HepG2 (cell line): ENCODE measurements around the gene STARD13. TPM values are rescaled to one million over a fixed set of nuclear protein-coding genes. Genes with fewer than 3 reads are reported as not detected.

Experiments
- CHCHD3 ChIP-seq: sonication (generic); formaldehyde crosslinking; IDR thresholded peaks from 2 replicates; pipeline ENCODE4 v1.8.0; 2022; ENCODE audit warnings: mild to moderate bottlenecking, missing genetic modification reagents, moderate library complexity
- HDAC6 ChIP-seq: fragments of 200-600 bp; sonication (generic); IDR thresholded peaks from 2 replicates; pipeline ENCODE4 v1.7.0; 2017; ENCODE audit warnings: mild to moderate bottlenecking, antibody characterized with exemption, low read length, low read depth
- MAZ ChIP-seq, 2 experiments: sonication (generic) in 1 of 2; formaldehyde crosslinking in 1 of 2; IDR thresholded peaks; 2 replicates each; pipeline versions ENCODE4 v1.5.0 to v1.6.1; 2012 to 2020; ENCODE audit warnings: low read depth in 2 of 2, mild to moderate bottlenecking in 2 of 2, borderline replicate concordance in 1 of 2, improper control_type of control experiment in 1 of 2, low read length in 1 of 2, missing genetic modification reagents in 1 of 2, moderate library complexity in 1 of 2
- NFKBIZ ChIP-seq: IDR thresholded peaks from 2 replicates; pipeline ENCODE4 v1.6.1; 2018; ENCODE audit warnings: missing genetic modification reagents, missing compliant biosample characterization
- TEAD2 ChIP-seq: sonication (generic); formaldehyde crosslinking; IDR thresholded peaks from 2 replicates; pipeline ENCODE4 v1.9.0; 2021; ENCODE audit warnings: missing genetic modification reagents
- THAP11 ChIP-seq: IDR thresholded peaks from 2 replicates; pipeline ENCODE4 v1.6.1; 2016; ENCODE audit warnings: missing biosample characterization, missing genetic modification reagents
- THRA ChIP-seq: sonication (generic); formaldehyde crosslinking; IDR thresholded peaks from 2 replicates; pipeline ENCODE4 v1.4.0; 2020; ENCODE audit warnings: missing genetic modification reagents, borderline replicate concordance
- ZBTB2 ChIP-seq: sonication (generic); formaldehyde crosslinking; IDR thresholded peaks from 2 replicates; pipeline ENCODE4 v1.8.0; 2022; ENCODE audit warnings: low read depth, missing genetic modification reagents
- ZNF430 ChIP-seq: sonication (generic); formaldehyde crosslinking; IDR thresholded peaks from 2 replicates; pipeline ENCODE4 v1.9.0; 2021; ENCODE audit warnings: mild to moderate bottlenecking, missing genetic modification reagents
- ZNF569 ChIP-seq: sonication (generic); formaldehyde crosslinking; IDR thresholded peaks from 2 replicates; pipeline ENCODE4 v1.5.0; 2020; ENCODE audit warnings: mild to moderate bottlenecking, missing genetic modification reagents, moderate library complexity, borderline replicate concordance
- ZNF891 ChIP-seq: sonication (generic); formaldehyde crosslinking; IDR thresholded peaks from 2 replicates; pipeline ENCODE4 v1.5.0; 2020; ENCODE audit warnings: mild to moderate bottlenecking, missing genetic modification reagents
- polyA plus RNA-seq, 8 experiments: library from polyadenylated mRNA; depleted of rRNA in 3 of 8; stranded (reverse) in 7 of 8; unstranded in 1 of 8; fragments of >200 nt; fragmentation: Illumina TruSeq in 4 of 8; extraction: Trizol in 4 of 8; gene quantifications; 2 replicates each; pipeline versions ENCODE4 v1.2.1 to v1.2.3, GENCODE V29; 2011 to 2016; ENCODE audit warnings: low read depth in 4 of 8, missing spikeins in 1 of 8, mixed read lengths in 1 of 8; ENCODE audit not compliant: insufficient read depth in 1 of 8
- total RNA-seq, 5 experiments: library from RNA; depleted of rRNA; stranded (reverse); fragments of >200 nt; fragmentation: Illumina TruSeq; extraction: Trizol; gene quantifications; 2 replicates each; pipeline ENCODE4 v1.2.3, GENCODE V29; 2016; ENCODE audit warnings: low read depth in 1 of 5
- TF ChIP-seq, protein P1 (sequence below): sonication (generic); formaldehyde crosslinking; IDR thresholded peaks from 2 replicates; pipeline ENCODE4 v1.5.0; 2020; ENCODE audit warnings: mild to moderate bottlenecking, missing genetic modification reagents, borderline replicate concordance
- TF ChIP-seq, protein P2 (sequence below): sonication (generic); formaldehyde crosslinking; IDR thresholded peaks from 2 replicates; pipeline ENCODE4 v1.5.0; 2020; ENCODE audit warnings: missing genetic modification reagents
- TF ChIP-seq, protein P3 (sequence below): IDR thresholded peaks from 2 replicates; pipeline ENCODE4 v1.6.1; 2012; ENCODE audit warnings: low read depth, low read length, improper control_type of control experiment

Gene STARD13
- total and polyA plus RNA-seq, 2 of the 13 experiments (the other 11 are each of a cell fraction or from before 2014, with no cell fraction given) = 12.8 to 14.3 TPM

GRCh38 chr13:33285420-33286124 lies at the start of gene STARD13 (continued):
- no peak for TF ChIP-seq MAZ (IDR thresholded peaks at IDR 0.05; ENCODE audit: borderline replicate concordance, low read depth, low read length)
- TF ChIP-seq MAZ (CRISPR knock-in tag; IDR thresholded peaks at IDR 0.05; ENCODE audit: low read depth) = no peak
- TF ChIP-seq HDAC6 = no peak
- no peak for TF ChIP-seq ZNF891 (CRISPR knock-in tag)
- 0 out of 2 replicates have a peak, but pooled peaks have one; percentile 31 for TF ChIP-seq THRA
- TF ChIP-seq, protein P1, sequence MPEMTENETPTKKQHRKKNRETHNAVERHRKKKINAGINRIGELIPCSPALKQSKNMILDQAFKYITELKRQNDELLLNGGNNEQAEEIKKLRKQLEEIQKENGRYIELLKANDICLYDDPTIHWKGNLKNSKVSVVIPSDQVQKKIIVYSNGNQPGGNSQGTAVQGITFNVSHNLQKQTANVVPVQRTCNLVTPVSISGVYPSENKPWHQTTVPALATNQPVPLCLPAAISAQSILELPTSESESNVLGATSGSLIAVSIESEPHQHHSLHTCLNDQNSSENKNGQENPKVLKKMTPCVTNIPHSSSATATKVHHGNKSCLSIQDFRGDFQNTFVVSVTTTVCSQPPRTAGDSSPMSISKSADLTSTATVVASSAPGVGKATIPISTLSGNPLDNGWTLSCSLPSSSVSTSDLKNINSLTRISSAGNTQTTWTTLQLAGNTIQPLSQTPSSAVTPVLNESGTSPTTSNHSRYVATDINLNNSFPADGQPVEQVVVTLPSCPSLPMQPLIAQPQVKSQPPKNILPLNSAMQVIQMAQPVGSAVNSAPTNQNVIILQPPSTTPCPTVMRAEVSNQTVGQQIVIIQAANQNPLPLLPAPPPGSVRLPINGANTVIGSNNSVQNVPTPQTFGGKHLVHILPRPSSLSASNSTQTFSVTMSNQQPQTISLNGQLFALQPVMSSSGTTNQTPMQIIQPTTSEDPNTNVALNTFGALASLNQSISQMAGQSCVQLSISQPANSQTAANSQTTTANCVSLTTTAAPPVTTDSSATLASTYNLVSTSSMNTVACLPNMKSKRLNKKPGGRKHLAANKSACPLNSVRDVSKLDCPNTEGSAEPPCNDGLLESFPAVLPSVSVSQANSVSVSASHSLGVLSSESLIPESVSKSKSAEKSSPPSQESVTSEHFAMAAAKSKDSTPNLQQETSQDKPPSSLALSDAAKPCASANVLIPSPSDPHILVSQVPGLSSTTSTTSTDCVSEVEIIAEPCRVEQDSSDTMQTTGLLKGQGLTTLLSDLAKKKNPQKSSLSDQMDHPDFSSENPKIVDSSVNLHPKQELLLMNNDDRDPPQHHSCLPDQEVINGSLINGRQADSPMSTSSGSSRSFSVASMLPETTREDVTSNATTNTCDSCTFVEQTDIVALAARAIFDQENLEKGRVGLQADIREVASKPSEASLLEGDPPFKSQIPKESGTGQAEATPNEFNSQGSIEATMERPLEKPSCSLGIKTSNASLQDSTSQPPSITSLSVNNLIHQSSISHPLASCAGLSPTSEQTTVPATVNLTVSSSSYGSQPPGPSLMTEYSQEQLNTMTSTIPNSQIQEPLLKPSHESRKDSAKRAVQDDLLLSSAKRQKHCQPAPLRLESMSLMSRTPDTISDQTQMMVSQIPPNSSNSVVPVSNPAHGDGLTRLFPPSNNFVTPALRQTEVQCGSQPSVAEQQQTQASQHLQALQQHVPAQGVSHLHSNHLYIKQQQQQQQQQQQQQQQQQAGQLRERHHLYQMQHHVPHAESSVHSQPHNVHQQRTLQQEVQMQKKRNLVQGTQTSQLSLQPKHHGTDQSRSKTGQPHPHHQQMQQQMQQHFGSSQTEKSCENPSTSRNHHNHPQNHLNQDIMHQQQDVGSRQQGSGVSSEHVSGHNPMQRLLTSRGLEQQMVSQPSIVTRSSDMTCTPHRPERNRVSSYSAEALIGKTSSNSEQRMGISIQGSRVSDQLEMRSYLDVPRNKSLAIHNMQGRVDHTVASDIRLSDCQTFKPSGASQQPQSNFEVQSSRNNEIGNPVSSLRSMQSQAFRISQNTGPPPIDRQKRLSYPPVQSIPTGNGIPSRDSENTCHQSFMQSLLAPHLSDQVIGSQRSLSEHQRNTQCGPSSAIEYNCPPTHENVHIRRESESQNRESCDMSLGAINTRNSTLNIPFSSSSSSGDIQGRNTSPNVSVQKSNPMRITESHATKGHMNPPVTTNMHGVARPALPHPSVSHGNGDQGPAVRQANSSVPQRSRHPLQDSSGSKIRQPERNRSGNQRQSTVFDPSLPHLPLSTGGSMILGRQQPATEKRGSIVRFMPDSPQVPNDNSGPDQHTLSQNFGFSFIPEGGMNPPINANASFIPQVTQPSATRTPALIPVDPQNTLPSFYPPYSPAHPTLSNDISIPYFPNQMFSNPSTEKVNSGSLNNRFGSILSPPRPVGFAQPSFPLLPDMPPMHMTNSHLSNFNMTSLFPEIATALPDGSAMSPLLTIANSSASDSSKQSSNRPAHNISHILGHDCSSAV (CRISPR knock-in tag) = no peak
- TF ChIP-seq, protein P2, sequence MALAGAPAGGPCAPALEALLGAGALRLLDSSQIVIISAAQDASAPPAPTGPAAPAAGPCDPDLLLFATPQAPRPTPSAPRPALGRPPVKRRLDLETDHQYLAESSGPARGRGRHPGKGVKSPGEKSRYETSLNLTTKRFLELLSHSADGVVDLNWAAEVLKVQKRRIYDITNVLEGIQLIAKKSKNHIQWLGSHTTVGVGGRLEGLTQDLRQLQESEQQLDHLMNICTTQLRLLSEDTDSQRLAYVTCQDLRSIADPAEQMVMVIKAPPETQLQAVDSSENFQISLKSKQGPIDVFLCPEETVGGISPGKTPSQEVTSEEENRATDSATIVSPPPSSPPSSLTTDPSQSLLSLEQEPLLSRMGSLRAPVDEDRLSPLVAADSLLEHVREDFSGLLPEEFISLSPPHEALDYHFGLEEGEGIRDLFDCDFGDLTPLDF (CRISPR knock-in tag) = no peak
- 0 out of 2 replicates have a peak, but pooled peaks have one; percentile 23 for TF ChIP-seq NFKBIZ
- no peak for TF ChIP-seq ZBTB2
- TF ChIP-seq TEAD2 (CRISPR knock-in tag) = no peak
- no peak for TF ChIP-seq THAP11 (CRISPR knock-in tag)
- TF ChIP-seq ZNF569 (CRISPR knock-in tag) = no peak
- TF ChIP-seq, protein P3, sequence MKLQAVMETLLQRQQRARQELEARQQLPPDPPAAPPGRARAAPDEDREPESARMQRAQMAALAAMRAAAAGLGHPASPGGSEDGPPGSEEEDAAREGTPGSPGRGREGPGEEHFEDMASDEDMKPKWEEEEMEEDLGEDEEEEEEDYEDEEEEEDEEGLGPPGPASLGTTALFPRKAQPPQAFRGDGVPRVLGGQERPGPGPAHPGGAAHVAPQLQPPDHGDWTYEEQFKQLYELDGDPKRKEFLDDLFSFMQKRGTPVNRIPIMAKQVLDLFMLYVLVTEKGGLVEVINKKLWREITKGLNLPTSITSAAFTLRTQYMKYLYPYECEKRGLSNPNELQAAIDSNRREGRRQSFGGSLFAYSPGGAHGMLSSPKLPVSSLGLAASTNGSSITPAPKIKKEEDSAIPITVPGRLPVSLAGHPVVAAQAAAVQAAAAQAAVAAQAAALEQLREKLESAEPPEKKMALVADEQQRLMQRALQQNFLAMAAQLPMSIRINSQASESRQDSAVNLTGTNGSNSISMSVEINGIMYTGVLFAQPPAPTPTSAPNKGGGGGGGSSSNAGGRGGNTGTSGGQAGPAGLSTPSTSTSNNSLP = no peak
- TF ChIP-seq CHCHD3 = no peak
- TF ChIP-seq ZNF430 (CRISPR knock-in tag) = no peak
